ENCODE data around the gene RFNG. TPM values are rescaled to one million over a fixed set of nuclear protein-coding genes. Genes with fewer than 3 reads are reported as not detected.

Gene RFNG
- total RNA-seq, 2 experiments from 2014 or later, result 16.7 to 18.3 TPM

GRCh38 chr17:82003411-82004381 is 47.9 kb downstream of the RFNG start:
- ChIA-PET POLR2A (interaction anchor here (0.7 kb wide), 1 partner anchor 19 kb away, joined by 3 read pairs; the partner anchor contains the start of genes CENPX and LRRC45), CTCF (interaction anchor here (1.0 to 1.3 kb wide), 2 partner anchors 18 to 43 kb away, joined by 3 to 4 read pairs; no protein-coding TSS in a partner anchor)

- ChIA-PET CTCF (no interaction called here), POLR2A (no interaction called here)
Measured at GRCh38 chr17:82001571-82002056, 50.0 kb downstream of the RFNG start.

GRCh38 chr17:82000803-82001570 is 50.6 kb downstream of the RFNG start:
- POLR2A ChIA-PET, result no interaction called here
- CTCF ChIA-PET, result no interaction called here

- CTCF ChIA-PET, result no interaction called here
Measured at GRCh38 chr17:81999976-82000802, 51.4 kb downstream of the RFNG start.

GRCh38 chr17:81999587-81999975 is 52.0 kb downstream of the RFNG start:
- CTCF ChIA-PET, result no interaction called here

More at GRCh38 chr17:81999976-82000802, 51.4 kb downstream of the RFNG start:
- POLR2A ChIA-PET, result no interaction called here

GRCh38 chr17:81998691-81999438 is 52.7 kb downstream of the RFNG start:
- ChIA-PET CTCF (no interaction called here), POLR2A (no interaction called here)

More at GRCh38 chr17:81999587-81999975, 52.0 kb downstream of the RFNG start:
- POLR2A ChIA-PET, result no interaction called here

GRCh38 chr17:81998212-81998611 is 53.4 kb downstream of the RFNG start:
- ChIA-PET CTCF (no interaction called here), POLR2A (interaction anchor here (0.7 kb wide), 1 partner anchor 66 kb away, joined by 4 read pairs; no protein-coding TSS in a partner anchor)

Other genes with a start within 250 kb of the RFNG start
- gene GCGR, start 247.7 kb downstream of the RFNG start, total RNA-seq, result not detected
- gene MCRIP1, start 218.5 kb downstream of the RFNG start, total RNA-seq, result 10 to 100 TPM; 44.5 to 46.3 TPM
- not detected for gene PPP1R27, start 216.8 kb downstream of the RFNG start, total RNA-seq
- 100 to 1,000 TPM; 493 to 503 TPM for gene P4HB, start 191.3 kb downstream of the RFNG start, total RNA-seq
- 100 to 1,000 TPM; 669 to 688 TPM for gene ARHGDIA, start 180.5 kb downstream of the RFNG start, total RNA-seq
- gene ALYREF, start 160.2 kb downstream of the RFNG start, total RNA-seq, result 100 to 1,000 TPM; 305 to 310 TPM
- 100 to 1,000 TPM; 147 TPM for gene ANAPC11, start 160.1 kb downstream of the RFNG start, total RNA-seq
- under 1 TPM in 1 of 2 experiments, not detected in 1; 0.17 TPM for gene NPB, start 149.6 kb downstream of the RFNG start, total RNA-seq
- gene PCYT2, start 140.4 kb downstream of the RFNG start, total RNA-seq, result 10 to 100 TPM; 30.4 to 30.9 TPM
- 10 to 100 TPM; 37.1 to 39.7 TPM for gene SIRT7, start 133.6 kb downstream of the RFNG start, total RNA-seq
- gene MAFG, start 124.1 kb downstream of the RFNG start, total RNA-seq, result 10 to 100 TPM; 28.2 to 29.7 TPM
- gene PYCR1, start 114.5 kb downstream of the RFNG start, total RNA-seq, result 100 to 1,000 TPM; 160 to 165 TPM
- gene MYADML2, start 104.6 kb downstream of the RFNG start, total RNA-seq, result not detected
- gene NOTUM, start 90.6 kb downstream of the RFNG start, total RNA-seq, result under 1 TPM; 0.38 to 0.40 TPM
- 10 to 100 TPM; 27.9 to 28.8 TPM for gene ASPSCR1, start 74.2 kb downstream of the RFNG start, total RNA-seq
- gene CENPX, start 28.9 kb downstream of the RFNG start, total RNA-seq, result 100 to 1,000 TPM; 154 to 158 TPM
- 10 to 100 TPM; 30.2 to 31.3 TPM for gene LRRC45, start 28.5 kb downstream of the RFNG start, total RNA-seq
- gene RAC3, start 20.1 kb downstream of the RFNG start, total RNA-seq, result 1 to 10 TPM; 5.1 TPM
- gene DCXR, start 14.1 kb downstream of the RFNG start, total RNA-seq, result 100 to 1,000 TPM; 119 to 129 TPM
- gene GPS1, start 87 bp upstream of the RFNG start, total RNA-seq, result 100 to 1,000 TPM; 118 TPM
- gene DUS1L, start 14.0 kb upstream of the RFNG start, total RNA-seq, result 100 to 1,000 TPM; 187 to 195 TPM
- gene FASN, start 46.4 kb upstream of the RFNG start, total RNA-seq, result 100 to 1,000 TPM; 302 to 305 TPM
- 10 to 100 TPM; 69.8 to 73.0 TPM for gene CCDC57, start 161.0 kb upstream of the RFNG start, total RNA-seq
- gene SLC16A3, start 177.2 kb upstream of the RFNG start, total RNA-seq, result 100 to 1,000 TPM; 115 to 130 TPM
- gene CSNK1D, start 221.9 kb upstream of the RFNG start, total RNA-seq, result 100 to 1,000 TPM; 128 to 129 TPM

Measured in activated CD8-positive, alpha-beta memory T cell treated with anti-CD3 and anti-CD28 coated beads for 36 hours (primary cell).